ENCODE measurements around the gene PLEK.

DNA sequence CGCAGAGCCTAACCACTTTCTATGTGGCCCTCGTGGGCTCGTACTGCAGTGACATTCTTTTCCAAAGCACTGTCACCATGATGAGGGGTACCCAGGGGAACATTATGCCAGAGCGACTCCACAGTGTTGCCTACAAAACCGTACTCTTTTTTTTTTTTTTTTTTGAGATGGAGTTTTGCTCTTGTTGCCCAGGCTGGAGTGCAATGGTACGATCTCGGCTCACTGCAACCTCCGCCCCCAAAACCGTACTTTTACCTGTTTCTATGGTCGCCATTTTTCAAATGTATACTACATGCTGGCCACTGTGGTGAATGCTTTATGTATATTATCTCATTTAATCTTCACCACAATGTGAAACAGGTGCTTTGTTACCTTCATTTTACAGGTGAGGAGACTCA lies 4.3 kb downstream of the PLEK start:
- TF ChIP-seq, protein P1, sequence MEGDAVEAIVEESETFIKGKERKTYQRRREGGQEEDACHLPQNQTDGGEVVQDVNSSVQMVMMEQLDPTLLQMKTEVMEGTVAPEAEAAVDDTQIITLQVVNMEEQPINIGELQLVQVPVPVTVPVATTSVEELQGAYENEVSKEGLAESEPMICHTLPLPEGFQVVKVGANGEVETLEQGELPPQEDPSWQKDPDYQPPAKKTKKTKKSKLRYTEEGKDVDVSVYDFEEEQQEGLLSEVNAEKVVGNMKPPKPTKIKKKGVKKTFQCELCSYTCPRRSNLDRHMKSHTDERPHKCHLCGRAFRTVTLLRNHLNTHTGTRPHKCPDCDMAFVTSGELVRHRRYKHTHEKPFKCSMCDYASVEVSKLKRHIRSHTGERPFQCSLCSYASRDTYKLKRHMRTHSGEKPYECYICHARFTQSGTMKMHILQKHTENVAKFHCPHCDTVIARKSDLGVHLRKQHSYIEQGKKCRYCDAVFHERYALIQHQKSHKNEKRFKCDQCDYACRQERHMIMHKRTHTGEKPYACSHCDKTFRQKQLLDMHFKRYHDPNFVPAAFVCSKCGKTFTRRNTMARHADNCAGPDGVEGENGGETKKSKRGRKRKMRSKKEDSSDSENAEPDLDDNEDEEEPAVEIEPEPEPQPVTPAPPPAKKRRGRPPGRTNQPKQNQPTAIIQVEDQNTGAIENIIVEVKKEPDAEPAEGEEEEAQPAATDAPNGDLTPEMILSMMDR (IDR thresholded peaks at IDR 0.05), result no peak
- no peak for TF ChIP-seq POLR2A (IDR thresholded peaks at IDR 0.05)
